Naive B cell (primary cell): Measurements from ENCODE around the gene LHFPL5. TPM values are rescaled to one million over a fixed set of nuclear protein-coding genes. Genes with fewer than 3 reads are reported as not detected.

Source experiments
- ATAC-seq, 2 donors: fragments of 150-1000 bp; cut with Tn5 transposase; 2 replicates each; pipeline ENCODE4 v1.10.0; 2021; ENCODE audit warnings: low read depth in 2 of 2, mild to moderate bottlenecking in 2 of 2, moderate library complexity in 2 of 2
- DNase-seq: peaks from one replicate; pipeline ENCODE4 v3.0.0; 2022
- H3K27ac Mint-ChIP-seq, 6 donors: one replicate each; pipeline ENCODE4 v1.8.0; 2020 to 2022; ENCODE audit warnings: mild to moderate bottlenecking in 6 of 6, mixed read lengths in 6 of 6, moderate library complexity in 5 of 6, inconsistent platforms in 2 of 6
- H3K27me3 Mint-ChIP-seq, 3 donors: one replicate each; pipeline ENCODE4 v1.8.0; 2021 to 2022; ENCODE audit warnings: mixed read lengths in 3 of 3, mild to moderate bottlenecking in 1 of 3
- H3K36me3 Mint-ChIP-seq, 2 donors: one replicate each; pipeline ENCODE4 v1.8.0; 2020 to 2022; ENCODE audit warnings: mixed read lengths in 2 of 2, inconsistent platforms in 1 of 2, mild to moderate bottlenecking in 1 of 2
- H3K4me1 Mint-ChIP-seq, 3 donors: one replicate each; pipeline ENCODE4 v1.8.0; 2020 to 2022; ENCODE audit warnings: mixed read lengths in 3 of 3, inconsistent platforms in 1 of 3, mild to moderate bottlenecking in 1 of 3, moderate library complexity in 1 of 3
- H3K4me3 Mint-ChIP-seq, 8 donors: one replicate each; pipeline ENCODE4 v1.8.0; 2020 to 2022; ENCODE audit warnings: mild to moderate bottlenecking in 8 of 8, mixed read lengths in 8 of 8, moderate library complexity in 8 of 8, inconsistent platforms in 2 of 8
- H3K9me3 Mint-ChIP-seq, 7 donors: one replicate each; pipeline ENCODE4 v1.8.0; 2020 to 2022; ENCODE audit warnings: mixed read lengths in 7 of 7, mild to moderate bottlenecking in 5 of 7, inconsistent platforms in 2 of 7, moderate library complexity in 1 of 7
- polyA plus RNA-seq, 6 donors: library from polyadenylated mRNA; unstranded; fragments of 300-500 nt; fragmentation: Illumina TruSeq; gene quantifications; one replicate each; pipeline ENCODE4 v1.2.3, GENCODE V29; 2021; ENCODE audit warnings: low read depth in 6 of 6

LHFPL5 gene
- polyA plus RNA-seq, 6 donors from 2014 or later, result not detected

DNA sequence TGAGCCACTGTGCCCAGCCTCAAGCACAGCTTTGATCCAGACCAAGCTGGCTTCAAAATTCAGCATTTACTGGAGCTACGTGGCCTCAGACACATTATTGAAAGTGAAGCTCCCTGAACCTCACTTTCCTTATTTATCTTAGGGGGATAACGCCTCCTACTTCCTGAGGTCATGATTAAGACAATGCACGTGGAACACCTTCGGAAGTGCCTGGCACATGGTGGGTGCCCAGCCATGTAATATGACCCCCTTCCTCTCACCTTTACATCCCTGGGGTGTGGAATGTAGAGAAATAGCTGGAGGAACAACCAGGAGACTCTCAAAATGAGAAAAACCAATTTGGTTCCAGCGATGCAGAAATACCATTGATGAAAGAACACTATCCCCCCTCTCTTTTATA is 6.4 kb upstream of the LHFPL5 start:
- H3K36me3 Mint-ChIP-seq, result no peaks in the 10 kb centered on the region
- DNase-seq, result no peak
- peak overlapping the region in 1 of 6 donors; percentile 8 for H3K27ac Mint-ChIP-seq
- no peak for ATAC-seq
- H3K4me1 Mint-ChIP-seq, result no peaks in the 10 kb centered on the region
- H3K27me3 Mint-ChIP-seq, result peaks cover 12 to 18% (median 13%) of the 10 kb centered on the region in 3 donors
- H3K4me3 Mint-ChIP-seq, result no peak overlapping the region
- no peaks in the 10 kb centered on the region for H3K9me3 Mint-ChIP-seq

DNA sequence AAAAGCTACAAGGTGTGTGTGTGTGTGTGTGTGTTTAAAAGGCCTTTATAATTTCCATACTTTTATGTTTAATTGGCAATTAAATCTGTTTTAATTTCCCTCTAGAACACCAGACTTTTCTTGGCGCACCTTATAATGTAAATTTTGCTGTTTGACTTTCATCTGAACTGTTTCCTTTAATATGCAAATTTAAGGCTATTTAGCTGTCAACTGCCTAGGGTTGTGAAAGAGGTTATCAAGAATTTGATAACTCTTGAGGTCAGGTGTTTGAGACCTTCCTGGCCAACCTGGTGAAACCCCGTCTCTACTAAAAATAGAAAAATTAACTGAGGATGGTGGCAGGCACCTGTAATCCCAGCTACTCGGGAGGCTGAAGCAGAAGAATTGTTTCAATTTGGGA is 4.0 kb upstream of the LHFPL5 start:
- H3K4me1 Mint-ChIP-seq, result peaks cover 0 to 8% (median 3%) of the 10 kb centered on the region in 3 donors
- peaks cover 17 to 28% (median 18%) of the 10 kb centered on the region in 3 donors for H3K27me3 Mint-ChIP-seq
- DNase-seq (no peak), ATAC-seq (no peak)
- H3K9me3 Mint-ChIP-seq, result peaks cover 0 to 4% (median 0%) of the 10 kb centered on the region in 7 donors
- H3K36me3 Mint-ChIP-seq, result no peaks in the 10 kb centered on the region
- H3K4me3 Mint-ChIP-seq, result no peak overlapping the region
- no peak overlapping the region for H3K27ac Mint-ChIP-seq

DNA sequence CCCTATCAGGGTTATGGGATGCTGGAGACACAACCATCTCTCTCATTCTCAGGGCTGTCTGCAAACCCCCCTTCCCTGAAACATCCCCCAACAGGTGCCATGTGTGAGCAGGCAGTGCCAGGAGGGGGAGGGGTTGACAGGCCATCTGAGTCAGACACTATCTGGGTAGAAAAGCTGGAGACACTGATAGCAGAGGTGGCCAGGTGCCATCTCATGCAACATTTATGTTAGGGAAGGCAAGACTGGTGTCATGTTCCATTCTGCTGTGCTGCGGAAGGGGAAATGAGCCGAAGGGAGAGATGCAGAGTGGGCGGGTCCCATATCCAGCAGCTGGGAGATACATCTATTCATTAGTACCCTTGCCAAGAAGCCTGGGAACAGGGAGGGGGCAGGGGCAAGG is 3.5 kb downstream of the LHFPL5 start:
- DNase-seq (no peak), ATAC-seq (no peak)
- H3K4me1 Mint-ChIP-seq, result peaks cover 0 to 8% (median 3%) of the 10 kb centered on the region in 3 donors
- no peak overlapping the region for H3K27ac Mint-ChIP-seq
- peaks cover 33 to 53% (median 52%) of the 10 kb centered on the region in 3 donors for H3K27me3 Mint-ChIP-seq
- H3K4me3 Mint-ChIP-seq, result peak overlapping the region in 1 of 8 donors; percentile 7
- H3K9me3 Mint-ChIP-seq, result peaks cover 0 to 4% (median 0%) of the 10 kb centered on the region in 7 donors
- H3K36me3 Mint-ChIP-seq, result no peaks in the 10 kb centered on the region

DNA sequence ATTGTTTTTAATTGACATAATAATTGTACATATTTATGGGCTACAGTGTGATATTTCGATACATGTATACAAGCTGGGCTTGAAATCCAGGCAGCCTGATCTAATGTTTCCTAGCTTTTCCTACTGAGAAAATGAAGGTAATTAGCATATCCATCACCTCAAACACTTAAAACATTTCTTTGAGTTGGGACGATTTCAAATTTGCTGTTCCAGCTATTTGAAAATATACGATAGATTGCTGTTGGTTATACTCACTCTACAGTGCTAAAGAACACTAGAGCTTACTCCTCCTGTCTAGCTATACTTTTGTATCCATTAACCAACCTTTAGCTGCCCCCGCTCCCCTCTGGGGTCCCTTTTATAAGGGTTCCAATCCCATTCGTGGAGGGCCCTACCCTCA is 4.7 kb downstream of the LHFPL5 start:
- DNase-seq (no peak), ATAC-seq (no peak)
- H3K4me3 Mint-ChIP-seq, result no peak overlapping the region
- H3K27me3 Mint-ChIP-seq, result peaks cover 29 to 51% (median 49%) of the 10 kb centered on the region in 3 donors
- peaks cover 0 to 6% (median 3%) of the 10 kb centered on the region in 3 donors for H3K4me1 Mint-ChIP-seq
- no peak overlapping the region for H3K27ac Mint-ChIP-seq
- no peaks in the 10 kb centered on the region for H3K36me3 Mint-ChIP-seq
- H3K9me3 Mint-ChIP-seq, result peaks cover 0 to 4% (median 0%) of the 10 kb centered on the region in 7 donors

DNA sequence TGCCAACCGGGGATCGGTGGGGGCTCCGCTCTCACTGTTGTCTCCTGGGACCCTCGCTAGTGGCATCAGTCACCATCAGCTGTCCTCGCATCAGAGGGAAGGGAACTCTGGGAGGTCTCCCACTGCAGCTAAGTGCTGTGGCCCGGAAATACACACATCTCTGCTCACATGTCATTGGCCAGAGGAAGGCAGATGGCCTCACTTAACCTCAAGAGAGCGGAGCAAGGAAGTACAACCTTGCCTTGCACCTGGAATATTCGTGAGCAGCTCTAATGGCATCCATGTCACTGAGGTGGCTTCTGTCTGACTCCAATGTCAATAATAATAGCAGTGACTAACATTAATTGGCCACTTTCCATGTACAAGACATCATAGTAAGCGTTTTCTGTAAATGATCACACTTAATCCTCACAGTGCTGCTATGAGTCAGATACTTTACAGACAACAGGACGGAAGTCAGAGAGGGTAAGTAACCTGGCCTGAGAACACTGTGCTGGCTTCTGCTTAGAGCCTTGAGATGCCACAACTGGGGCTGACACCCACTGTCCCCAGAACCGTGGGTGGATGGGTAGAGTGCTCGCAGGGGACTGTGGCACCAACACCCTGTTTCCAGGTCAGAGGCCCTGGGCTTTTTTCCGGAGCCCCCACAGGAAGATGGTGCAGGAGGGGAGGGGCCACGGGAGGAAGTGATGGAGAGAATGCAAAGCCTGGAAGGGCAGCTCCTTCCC is 6.0 kb downstream of the LHFPL5 start:
- Mint-ChIP-seq H3K36me3 (no peaks in the 10 kb centered on the region), H3K4me3 (no peak overlapping the region), H3K9me3 (peaks cover 0 to 2% (median 0%) of the 10 kb centered on the region in 7 donors)

DNA sequence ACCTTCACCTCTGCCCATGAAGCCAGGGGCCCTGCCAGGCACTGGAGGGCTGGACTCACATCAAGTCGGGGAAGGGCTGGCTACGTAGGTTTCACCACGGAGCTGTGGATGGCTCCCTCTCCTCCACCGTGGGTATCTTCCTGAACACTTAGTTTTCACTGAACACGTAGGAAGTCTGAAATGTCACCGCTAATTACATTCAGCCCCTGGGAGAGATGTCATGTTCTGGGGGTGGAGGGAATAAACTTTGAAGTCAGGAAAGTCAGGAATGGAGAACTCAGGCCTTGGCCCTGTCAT is 6.5 kb downstream of the LHFPL5 start:
- DNase-seq (no peak), ATAC-seq (no peak)
- H3K36me3 Mint-ChIP-seq, result no peaks in the 10 kb centered on the region
- peaks cover 0 to 5% (median 1%) of the 10 kb centered on the region in 7 donors for H3K9me3 Mint-ChIP-seq
- no peak overlapping the region for H3K4me3 Mint-ChIP-seq
- peaks cover 15 to 42% (median 31%) of the 10 kb centered on the region in 3 donors for H3K27me3 Mint-ChIP-seq
- no peaks in the 10 kb centered on the region for H3K4me1 Mint-ChIP-seq
- H3K27ac Mint-ChIP-seq, result no peak overlapping the region

More for the DNA sequence above, 6.0 kb downstream of the LHFPL5 start:
- DNase-seq (no peak), ATAC-seq (no peak)
- peaks cover 20 to 48% (median 36%) of the 10 kb centered on the region in 3 donors for H3K27me3 Mint-ChIP-seq
- no peak overlapping the region for H3K27ac Mint-ChIP-seq
- no peaks in the 10 kb centered on the region for H3K4me1 Mint-ChIP-seq

DNA sequence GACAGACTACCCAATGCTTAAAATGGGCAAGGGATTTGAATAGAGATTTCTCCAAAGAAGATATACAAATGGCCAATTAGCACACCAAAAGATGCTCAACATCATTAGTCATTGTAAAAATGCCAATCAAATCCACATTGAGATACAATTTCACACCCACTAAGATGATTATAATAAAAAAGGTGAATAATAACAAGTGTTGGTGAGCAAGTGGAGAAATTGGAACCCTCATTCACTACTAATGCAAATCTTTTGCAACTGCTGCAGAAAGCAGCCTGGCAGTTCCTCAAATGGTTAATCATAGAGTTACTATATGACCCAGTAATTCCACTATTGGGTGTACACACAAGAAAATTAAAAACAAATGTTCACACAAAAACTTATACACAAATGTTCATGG is 12.4 kb downstream of the LHFPL5 start:
- DNase-seq (no peak), ATAC-seq (no peak)
- peaks cover 0 to 7% (median 0%) of the 10 kb centered on the region in 3 donors for H3K4me1 Mint-ChIP-seq
- peaks cover 0 to 18% (median 13%) of the 10 kb centered on the region in 7 donors for H3K9me3 Mint-ChIP-seq
- peaks cover 0 to 22% (median 4%) of the 10 kb centered on the region in 3 donors for H3K27me3 Mint-ChIP-seq
- no peak overlapping the region for H3K4me3 Mint-ChIP-seq
- H3K36me3 Mint-ChIP-seq, result no peaks in the 10 kb centered on the region
- no peak overlapping the region for H3K27ac Mint-ChIP-seq

DNA sequence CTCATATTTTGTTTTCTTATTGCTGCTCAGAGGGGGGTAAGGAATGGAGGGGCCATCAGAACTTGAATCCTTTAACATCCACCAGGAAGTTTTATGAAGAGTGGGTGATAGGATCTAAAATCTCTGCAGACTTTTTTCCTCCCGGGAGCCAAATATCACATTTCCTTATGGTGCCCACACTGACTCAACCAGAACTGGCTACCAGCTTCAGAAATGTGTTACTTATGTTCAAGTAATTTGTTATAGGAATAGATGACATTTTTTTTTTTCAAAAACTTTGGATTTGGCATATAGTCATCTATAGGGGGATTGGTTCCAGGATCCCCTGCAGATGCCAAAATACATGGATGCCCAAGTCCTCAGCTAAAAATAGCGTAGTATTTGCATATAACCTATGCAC is 18.4 kb downstream of the LHFPL5 start:
- no peak overlapping the region for H3K27ac Mint-ChIP-seq
- H3K4me3 Mint-ChIP-seq, result peak overlapping the region in 1 of 8 donors; percentile 76
- H3K36me3 Mint-ChIP-seq, result no peaks in the 10 kb centered on the region

DNA sequence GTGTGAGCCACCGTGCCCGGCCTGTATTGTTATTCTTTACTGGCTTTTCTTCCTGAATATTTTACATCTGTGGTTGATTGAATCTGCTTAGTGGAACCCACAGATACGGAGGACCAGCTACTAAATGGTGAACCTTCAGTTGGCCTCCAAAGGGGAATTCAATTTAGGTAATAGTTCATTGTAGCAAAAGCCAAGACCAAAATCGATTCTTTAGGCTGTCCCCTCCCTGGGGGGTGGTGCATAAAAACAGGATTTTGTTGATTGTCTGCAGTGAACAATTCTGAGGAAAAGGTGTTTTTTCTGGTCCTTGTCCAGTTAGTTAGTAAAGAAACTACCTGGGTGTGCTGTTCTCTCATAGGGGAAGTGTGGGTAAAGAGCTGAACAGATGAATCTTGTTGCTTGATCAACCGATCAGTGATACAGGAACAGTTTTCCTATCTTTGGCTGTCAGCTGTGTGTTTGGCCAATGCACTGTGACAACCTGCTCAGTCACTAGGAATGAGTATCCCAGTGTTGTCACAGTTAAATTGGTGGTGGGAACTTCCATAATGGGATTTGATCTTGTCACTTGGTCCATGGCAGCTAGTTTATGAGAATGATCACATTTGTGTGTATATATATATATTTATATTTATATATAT is 19.5 kb downstream of the LHFPL5 start:
- Mint-ChIP-seq H3K4me1 (peaks cover 0 to 9% (median 0%) of the 10 kb centered on the region in 3 donors), H3K36me3 (no peaks in the 10 kb centered on the region), H3K9me3 (peaks cover 0 to 3% (median 0%) of the 10 kb centered on the region in 7 donors), H3K27me3 (peaks cover 0 to 3% (median 0%) of the 10 kb centered on the region in 3 donors), H3K4me3 (no peak overlapping the region), H3K27ac (peak overlapping the region in 1 of 6 donors; percentile 8)
- DNase-seq (no peak), ATAC-seq (no peak)

More for the DNA sequence above, 18.4 kb downstream of the LHFPL5 start:
- Mint-ChIP-seq H3K4me1 (peaks cover 0 to 9% (median 0%) of the 10 kb centered on the region in 3 donors), H3K9me3 (peaks cover 0 to 3% (median 0%) of the 10 kb centered on the region in 7 donors), H3K27me3 (peaks cover 0 to 12% (median 4%) of the 10 kb centered on the region in 3 donors)
- ATAC-seq (no peak), DNase-seq (no peak)

DNA sequence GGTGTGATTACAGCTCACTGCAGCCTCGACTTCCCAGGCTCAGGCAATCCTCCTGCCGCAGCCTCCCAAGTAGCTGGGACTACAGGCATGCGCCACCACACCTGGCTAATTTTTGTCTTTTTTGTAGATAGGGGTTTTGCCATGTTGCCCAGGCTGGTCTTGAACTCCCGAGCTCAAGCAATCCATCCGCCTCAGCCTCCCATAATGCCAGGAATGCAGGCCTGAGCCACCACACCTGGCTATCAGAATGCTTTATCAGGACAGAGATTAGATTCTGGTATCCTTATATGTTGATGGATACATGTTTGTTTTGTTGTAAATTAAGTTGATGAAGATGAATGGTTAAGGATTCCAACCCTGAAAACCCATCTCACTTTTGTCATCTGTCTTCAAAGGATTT is 24.2 kb downstream of the LHFPL5 start:
- H3K4me1 Mint-ChIP-seq, result no peaks in the 10 kb centered on the region
- H3K4me3 Mint-ChIP-seq, result no peak overlapping the region
- H3K27me3 Mint-ChIP-seq, result no peaks in the 10 kb centered on the region
- peaks cover 0 to 3% (median 0%) of the 10 kb centered on the region in 7 donors for H3K9me3 Mint-ChIP-seq
- H3K27ac Mint-ChIP-seq, result no peak overlapping the region
- ATAC-seq (no peak), DNase-seq (no peak)
- H3K36me3 Mint-ChIP-seq, result no peaks in the 10 kb centered on the region

DNA sequence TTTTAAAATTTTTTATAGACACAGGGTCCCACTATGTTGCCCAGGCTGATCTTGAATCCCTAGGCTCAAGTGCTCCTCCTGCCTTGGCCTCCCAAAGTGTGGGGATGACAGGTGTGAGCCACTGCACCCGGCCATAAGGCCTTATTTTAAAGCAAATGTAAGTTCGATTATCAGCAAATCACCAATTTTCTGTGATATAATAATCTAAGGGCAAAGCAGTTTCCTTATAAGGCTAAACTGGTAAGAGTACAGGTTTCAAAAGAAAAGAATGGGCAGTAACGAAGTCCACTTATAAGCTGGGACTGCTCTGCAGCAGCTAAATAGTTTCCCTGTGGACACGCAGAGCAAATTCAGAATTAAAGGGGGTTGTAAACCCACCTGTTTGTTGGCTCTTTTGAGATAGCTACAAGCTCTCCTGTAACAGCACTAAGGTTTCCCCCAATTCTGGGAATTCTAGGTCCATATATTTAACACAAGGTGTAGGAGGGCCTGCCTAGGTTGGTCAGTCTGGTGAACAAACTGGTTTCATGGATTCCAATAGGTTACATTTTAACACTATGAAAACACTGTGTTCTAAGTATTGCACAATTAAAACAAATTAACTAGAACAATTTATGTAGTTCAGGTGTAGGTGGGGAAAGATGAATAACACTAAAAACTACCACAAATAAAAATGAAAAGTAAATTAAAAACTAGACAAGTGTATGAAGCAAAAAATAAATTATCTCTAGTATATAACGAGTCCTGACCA is 26.3 kb downstream of the LHFPL5 start:
- DNase-seq, result no peak
- Mint-ChIP-seq H3K4me1 (no peaks in the 10 kb centered on the region), H3K36me3 (peaks cover 0 to 6% of the 10 kb centered on the region in 2 donors), H3K27me3 (no peaks in the 10 kb centered on the region), H3K4me3 (no peak overlapping the region), H3K9me3 (peaks cover 0 to 3% (median 0%) of the 10 kb centered on the region in 7 donors), H3K27ac (no peak overlapping the region)
- no peak for ATAC-seq

DNA sequence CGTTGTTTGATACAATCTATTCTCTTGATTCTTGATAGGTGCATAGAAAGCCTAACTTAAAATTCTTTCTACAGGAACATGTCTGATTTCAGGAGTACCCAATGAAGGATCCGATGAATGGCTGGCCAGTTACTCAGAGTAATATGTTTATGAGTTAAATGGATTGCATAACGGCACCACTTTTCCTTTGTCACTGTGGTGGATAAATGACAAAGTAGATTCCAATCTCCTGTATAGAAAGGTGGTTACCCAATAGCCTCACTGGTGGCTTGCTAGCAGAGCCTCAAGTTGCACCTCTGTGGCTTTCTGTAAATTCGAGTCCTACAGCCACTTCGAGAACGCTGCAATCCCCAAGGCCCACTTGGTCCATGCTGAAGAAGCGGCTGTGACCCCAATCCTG is 28.4 kb downstream of the LHFPL5 start:
- Mint-ChIP-seq H3K36me3 (peaks cover 7 to 11% of the 10 kb centered on the region in 2 donors), H3K27ac (no peak overlapping the region), H3K4me1 (peaks cover 0 to 4% (median 0%) of the 10 kb centered on the region in 3 donors), H3K4me3 (no peak overlapping the region), H3K9me3 (peaks cover 0 to 1% (median 0%) of the 10 kb centered on the region in 7 donors), H3K27me3 (no peaks in the 10 kb centered on the region)
- ATAC-seq (no peak), DNase-seq (no peak)

DNA sequence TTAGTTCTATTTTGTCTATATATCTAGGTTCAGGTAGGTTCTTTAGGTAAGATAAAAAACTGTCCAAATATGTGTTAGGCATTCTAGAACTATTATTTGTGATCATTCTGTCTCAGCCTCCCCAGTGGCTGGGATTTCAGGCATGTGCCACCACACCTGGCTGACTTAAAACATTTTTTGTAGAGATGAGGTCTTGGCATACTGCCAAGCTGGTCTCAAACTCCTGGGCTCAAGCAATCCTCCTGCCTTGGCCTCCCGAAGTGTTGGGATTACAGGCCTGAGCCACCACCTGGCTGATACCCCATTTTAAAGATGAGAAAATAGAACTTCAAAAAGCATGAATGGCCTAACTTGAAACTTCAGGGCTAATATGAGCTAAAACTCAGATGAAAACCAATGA is 33.9 kb downstream of the LHFPL5 start:
- Mint-ChIP-seq H3K9me3 (no peaks in the 10 kb centered on the region), H3K27ac (no peak overlapping the region), H3K4me1 (peaks cover 0 to 4% (median 0%) of the 10 kb centered on the region in 3 donors), H3K4me3 (no peak overlapping the region), H3K27me3 (no peaks in the 10 kb centered on the region), H3K36me3 (peaks cover 7 to 23% of the 10 kb centered on the region in 2 donors)
- ATAC-seq (no peak), DNase-seq (no peak)
